HepG2 (cell line): ENCODE results near the gene MTF1. TPM values are rescaled to one million over a fixed set of nuclear protein-coding genes. Genes with fewer than 3 reads are reported as not detected.
A peak's percentile ranks its signal among the peaks of the same experiment; 100 is the strongest.

ENCODE experiments used
- ERF ChIP-seq: IDR thresholded peaks from 2 replicates; pipeline ENCODE4 v1.6.1; 2018; ENCODE audit warnings: missing biosample characterization, missing genetic modification reagents
- HCFC1 ChIP-seq: fragments of 150-350 bp; IDR thresholded peaks from 2 replicates; pipeline ENCODE4 v1.6.1; 2014; ENCODE audit warnings: low read depth, low read length
- HNRNPLL ChIP-seq: fragments of 200-400 bp; formaldehyde crosslinking; IDR thresholded peaks from 2 replicates; pipeline ENCODE4 v1.6.1; 2017; ENCODE audit warnings: mild to moderate bottlenecking, low read depth, low read length; ENCODE audit not compliant: poor library complexity, severe bottlenecking
- KLF15 ChIP-seq: sonication (generic); formaldehyde crosslinking; IDR thresholded peaks from 2 replicates; pipeline ENCODE4 v1.8.1; 2023; ENCODE audit warnings: borderline replicate concordance, mild to moderate bottlenecking, inconsistent platforms, missing genetic modification reagents, mixed read lengths
- PRMT3 ChIP-seq: sonication (generic); formaldehyde crosslinking; IDR thresholded peaks from 2 replicates; pipeline ENCODE4 v1.8.1; 2022; ENCODE audit warnings: low read depth, mild to moderate bottlenecking, moderate library complexity, missing genetic modification reagents, borderline replicate concordance
- RARA ChIP-seq: IDR thresholded peaks from 2 replicates; pipeline ENCODE4 v1.6.1; 2016; ENCODE audit warnings: missing genetic modification reagents, missing compliant biosample characterization
- SALL2 ChIP-seq: sonication (generic); formaldehyde crosslinking; IDR thresholded peaks from 2 replicates; pipeline ENCODE4 v1.8.1; 2023; ENCODE audit warnings: mild to moderate bottlenecking, missing genetic modification reagents, inconsistent platforms
- SRSF1 ChIP-seq: fragments of 200-400 bp; formaldehyde crosslinking; optimal IDR thresholded peaks from 2 replicates; pipeline ENCODE3; 2017; ENCODE audit warnings: mild to moderate bottlenecking, low read depth, low read length, moderate library complexity
- TARDBP ChIP-seq: sonication (generic); formaldehyde crosslinking; IDR thresholded peaks from 2 replicates; pipeline ENCODE4 v1.8.0; 2022; ENCODE audit warnings: mild to moderate bottlenecking, missing genetic modification reagents
- ZMAT3 ChIP-seq: sonication (generic); formaldehyde crosslinking; conservative IDR thresholded peaks from 2 replicates; pipeline ENCODE4 v1.7.0; 2021; ENCODE audit warnings: missing genetic modification reagents
- ZNF510 ChIP-seq: sonication (generic); formaldehyde crosslinking; IDR thresholded peaks from 2 replicates; pipeline ENCODE4 v1.4.0; 2020; ENCODE audit warnings: low read depth, mild to moderate bottlenecking, missing genetic modification reagents
- polyA plus RNA-seq, 8 experiments: library from polyadenylated mRNA; depleted of rRNA in 3 of 8; stranded (reverse) in 7 of 8; unstranded in 1 of 8; fragments of >200 nt; fragmentation: Illumina TruSeq in 4 of 8; extraction: Trizol in 4 of 8; gene quantifications; 2 replicates each; pipeline versions ENCODE4 v1.2.1 to v1.2.3, GENCODE V29; 2011 to 2016; ENCODE audit warnings: low read depth in 4 of 8, missing spikeins in 1 of 8, mixed read lengths in 1 of 8; ENCODE audit not compliant: insufficient read depth in 1 of 8
- total RNA-seq, 5 experiments: library from RNA; depleted of rRNA; stranded (reverse); fragments of >200 nt; fragmentation: Illumina TruSeq; extraction: Trizol; gene quantifications; 2 replicates each; pipeline ENCODE4 v1.2.3, GENCODE V29; 2016; ENCODE audit warnings: low read depth in 1 of 5
- TF ChIP-seq, protein P1 (sequence below), 2 experiments: sonication (generic) in 1 of 2; formaldehyde crosslinking in 1 of 2; IDR thresholded peaks; 2 replicates each; pipeline versions ENCODE4 v1.6.1 to v1.9.0; 2014 to 2022; ENCODE audit warnings: antibody characterized with exemption in 1 of 2, borderline replicate concordance in 1 of 2, inconsistent platforms in 1 of 2, low read depth in 1 of 2, missing genetic modification reagents in 1 of 2
- TF ChIP-seq, protein P2 (sequence below): sonication (generic); formaldehyde crosslinking; IDR thresholded peaks from 2 replicates; pipeline ENCODE4 v1.5.1; 2020; ENCODE audit warnings: missing genetic modification reagents, mild to moderate bottlenecking, borderline replicate concordance
- TF ChIP-seq, protein P3 (sequence below): sonication (generic); formaldehyde crosslinking; IDR thresholded peaks from 2 replicates; pipeline ENCODE4 v1.8.1; 2023; ENCODE audit warnings: missing genetic modification reagents, mild to moderate bottlenecking, borderline replicate concordance
- TF ChIP-seq, protein P4 (sequence below): sonication (generic); formaldehyde crosslinking; IDR thresholded peaks from 2 replicates; pipeline ENCODE4 v1.4.0; 2020; ENCODE audit warnings: mild to moderate bottlenecking, missing genetic modification reagents
- TF ChIP-seq, protein P5 (sequence below): sonication (generic); formaldehyde crosslinking; IDR thresholded peaks from 2 replicates; pipeline ENCODE4 v1.4.0; 2020; ENCODE audit warnings: missing genetic modification reagents

Gene MTF1
- total and polyA plus RNA-seq, 2 of the 13 experiments (the other 11 are each of a cell fraction or from before 2014, with no cell fraction given): 2.4 to 3.3 TPM

DNA sequence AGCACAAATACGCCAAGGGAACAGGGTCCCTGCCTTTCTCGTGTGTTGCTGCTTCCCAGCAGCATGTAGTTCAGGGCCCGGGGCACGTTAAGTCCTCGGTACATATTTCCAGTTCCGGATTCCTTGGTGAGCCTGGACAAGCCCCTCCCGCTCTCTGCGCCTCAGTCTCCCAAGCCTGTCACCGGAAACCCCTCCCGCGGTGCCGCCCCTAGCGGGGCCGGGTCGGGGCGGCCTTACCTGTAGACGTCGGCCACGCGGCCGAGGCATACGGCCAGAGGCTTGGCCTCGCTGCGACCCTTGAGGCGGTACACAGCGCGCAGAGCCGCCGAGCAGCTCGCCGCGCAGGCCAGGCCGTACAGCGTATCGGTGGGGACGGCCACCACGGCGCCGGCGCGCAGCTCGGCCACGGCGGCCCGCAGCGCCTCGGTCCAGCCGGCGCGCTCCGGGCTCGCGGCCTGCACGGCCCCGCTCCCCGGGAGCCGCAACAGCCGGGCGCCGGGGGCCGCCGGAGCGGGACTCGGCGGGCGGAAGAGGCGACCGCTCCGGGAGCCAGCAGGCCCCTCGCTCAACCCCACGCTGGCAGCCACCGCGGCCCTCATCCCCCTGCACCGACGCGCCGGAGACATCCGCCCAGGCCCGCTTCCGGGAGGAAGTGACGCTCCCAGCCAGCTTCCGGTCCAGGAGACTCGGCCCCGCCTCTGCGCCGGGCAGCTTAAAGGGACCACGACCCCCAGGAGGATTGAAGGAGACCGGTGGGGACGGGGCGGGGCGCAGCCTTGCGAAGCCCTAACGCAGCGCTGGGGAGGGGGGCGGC is 51.6 kb downstream of the MTF1 start, which contains the start of the genes C1orf122 and YRDC (continued):
- TF ChIP-seq ZNF510 (CRISPR knock-in tag) (no peak), PRMT3 (peak; percentile 49; the same call in 1 of the 2 replicates), ZMAT3 (CRISPR knock-in tag) (no peak; the same call in 1 of the 2 replicates), TARDBP (CRISPR knock-in tag) (no peak), ERF (peak; percentile 64; the same call in 1 of the 2 replicates), KLF15 (0 out of 2 replicates have a peak, but pooled peaks have one; percentile 43), HNRNPLL (peak; percentile 15), HCFC1 (peak; percentile 62), RARA (CRISPR knock-in tag) (0 out of 2 replicates have a peak, but pooled peaks have one; percentile 3), SALL2 (CRISPR knock-in tag) (0 out of 2 replicates have a peak, but pooled peaks have one; percentile 15), SRSF1 (peak; percentile 83)
- TF ChIP-seq, protein P1, sequence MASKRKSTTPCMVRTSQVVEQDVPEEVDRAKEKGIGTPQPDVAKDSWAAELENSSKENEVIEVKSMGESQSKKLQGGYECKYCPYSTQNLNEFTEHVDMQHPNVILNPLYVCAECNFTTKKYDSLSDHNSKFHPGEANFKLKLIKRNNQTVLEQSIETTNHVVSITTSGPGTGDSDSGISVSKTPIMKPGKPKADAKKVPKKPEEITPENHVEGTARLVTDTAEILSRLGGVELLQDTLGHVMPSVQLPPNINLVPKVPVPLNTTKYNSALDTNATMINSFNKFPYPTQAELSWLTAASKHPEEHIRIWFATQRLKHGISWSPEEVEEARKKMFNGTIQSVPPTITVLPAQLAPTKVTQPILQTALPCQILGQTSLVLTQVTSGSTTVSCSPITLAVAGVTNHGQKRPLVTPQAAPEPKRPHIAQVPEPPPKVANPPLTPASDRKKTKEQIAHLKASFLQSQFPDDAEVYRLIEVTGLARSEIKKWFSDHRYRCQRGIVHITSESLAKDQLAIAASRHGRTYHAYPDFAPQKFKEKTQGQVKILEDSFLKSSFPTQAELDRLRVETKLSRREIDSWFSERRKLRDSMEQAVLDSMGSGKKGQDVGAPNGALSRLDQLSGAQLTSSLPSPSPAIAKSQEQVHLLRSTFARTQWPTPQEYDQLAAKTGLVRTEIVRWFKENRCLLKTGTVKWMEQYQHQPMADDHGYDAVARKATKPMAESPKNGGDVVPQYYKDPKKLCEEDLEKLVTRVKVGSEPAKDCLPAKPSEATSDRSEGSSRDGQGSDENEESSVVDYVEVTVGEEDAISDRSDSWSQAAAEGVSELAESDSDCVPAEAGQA (IDR thresholded peaks at IDR 0.05; ENCODE audit: low read depth): 0 out of 2 replicates have a peak, but pooled peaks have one; percentile 20
- TF ChIP-seq, protein P1 (CRISPR knock-in tag; IDR thresholded peaks at IDR 0.05; ENCODE audit: borderline replicate concordance): no peak
- TF ChIP-seq, protein P2, sequence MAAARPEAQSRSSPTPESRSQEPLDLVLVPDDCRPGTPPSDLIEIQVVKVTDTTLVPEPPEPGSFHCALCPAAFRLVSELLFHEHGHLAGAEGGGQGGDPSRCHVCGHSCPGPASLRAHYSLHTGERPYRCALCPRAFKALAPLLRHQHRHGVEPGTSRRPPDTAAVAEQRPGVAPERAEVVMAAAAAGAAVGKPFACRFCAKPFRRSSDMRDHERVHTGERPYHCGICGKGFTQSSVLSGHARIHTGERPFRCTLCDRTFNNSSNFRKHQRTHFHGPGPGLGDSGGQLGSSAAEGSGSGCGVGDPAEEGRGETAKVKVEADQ (CRISPR knock-in tag): no peak
- TF ChIP-seq, protein P3, sequence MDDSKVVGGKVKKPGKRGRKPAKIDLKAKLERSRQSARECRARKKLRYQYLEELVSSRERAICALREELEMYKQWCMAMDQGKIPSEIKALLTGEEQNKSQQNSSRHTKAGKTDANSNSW (CRISPR knock-in tag): no peak
- TF ChIP-seq, protein P4, sequence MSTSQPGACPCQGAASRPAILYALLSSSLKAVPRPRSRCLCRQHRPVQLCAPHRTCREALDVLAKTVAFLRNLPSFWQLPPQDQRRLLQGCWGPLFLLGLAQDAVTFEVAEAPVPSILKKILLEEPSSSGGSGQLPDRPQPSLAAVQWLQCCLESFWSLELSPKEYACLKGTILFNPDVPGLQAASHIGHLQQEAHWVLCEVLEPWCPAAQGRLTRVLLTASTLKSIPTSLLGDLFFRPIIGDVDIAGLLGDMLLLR (CRISPR knock-in tag): no peak
- TF ChIP-seq, protein P5, sequence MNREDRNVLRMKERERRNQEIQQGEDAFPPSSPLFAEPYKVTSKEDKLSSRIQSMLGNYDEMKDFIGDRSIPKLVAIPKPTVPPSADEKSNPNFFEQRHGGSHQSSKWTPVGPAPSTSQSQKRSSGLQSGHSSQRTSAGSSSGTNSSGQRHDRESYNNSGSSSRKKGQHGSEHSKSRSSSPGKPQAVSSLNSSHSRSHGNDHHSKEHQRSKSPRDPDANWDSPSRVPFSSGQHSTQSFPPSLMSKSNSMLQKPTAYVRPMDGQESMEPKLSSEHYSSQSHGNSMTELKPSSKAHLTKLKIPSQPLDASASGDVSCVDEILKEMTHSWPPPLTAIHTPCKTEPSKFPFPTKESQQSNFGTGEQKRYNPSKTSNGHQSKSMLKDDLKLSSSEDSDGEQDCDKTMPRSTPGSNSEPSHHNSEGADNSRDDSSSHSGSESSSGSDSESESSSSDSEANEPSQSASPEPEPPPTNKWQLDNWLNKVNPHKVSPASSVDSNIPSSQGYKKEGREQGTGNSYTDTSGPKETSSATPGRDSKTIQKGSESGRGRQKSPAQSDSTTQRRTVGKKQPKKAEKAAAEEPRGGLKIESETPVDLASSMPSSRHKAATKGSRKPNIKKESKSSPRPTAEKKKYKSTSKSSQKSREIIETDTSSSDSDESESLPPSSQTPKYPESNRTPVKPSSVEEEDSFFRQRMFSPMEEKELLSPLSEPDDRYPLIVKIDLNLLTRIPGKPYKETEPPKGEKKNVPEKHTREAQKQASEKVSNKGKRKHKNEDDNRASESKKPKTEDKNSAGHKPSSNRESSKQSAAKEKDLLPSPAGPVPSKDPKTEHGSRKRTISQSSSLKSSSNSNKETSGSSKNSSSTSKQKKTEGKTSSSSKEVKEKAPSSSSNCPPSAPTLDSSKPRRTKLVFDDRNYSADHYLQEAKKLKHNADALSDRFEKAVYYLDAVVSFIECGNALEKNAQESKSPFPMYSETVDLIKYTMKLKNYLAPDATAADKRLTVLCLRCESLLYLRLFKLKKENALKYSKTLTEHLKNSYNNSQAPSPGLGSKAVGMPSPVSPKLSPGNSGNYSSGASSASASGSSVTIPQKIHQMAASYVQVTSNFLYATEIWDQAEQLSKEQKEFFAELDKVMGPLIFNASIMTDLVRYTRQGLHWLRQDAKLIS (CRISPR knock-in tag): no peak
